WTC11 (cell line): ENCODE measurements around the gene MMP17.

Experiments
- CTCF ChIP-seq: fragments of 200-600 bp; IDR thresholded peaks from 2 replicates; pipeline ENCODE4 v1.8.0; 2022; ENCODE audit warnings: antibody characterized with exemption
- ZBTB43 ChIP-seq: sonication (generic); formaldehyde crosslinking; IDR thresholded peaks from 2 replicates; pipeline ENCODE4 v1.8.1; 2023; ENCODE audit warnings: mild to moderate bottlenecking, missing genetic modification reagents

- no peak for TF ChIP-seq CTCF
- TF ChIP-seq ZBTB43 (CRISPR knock-in tag), result no peak
These were observed 16.9 kb downstream of the MMP17 start for GRCh38 chr12:131845121-131845520.
